ENCODE results near the gene F10. TPM values are rescaled to one million over a fixed set of nuclear protein-coding genes. Genes with fewer than 3 reads are reported as not detected.

Gene F10
- total RNA-seq, 1 donor from 2014 or later, result not detected

GRCh38 chr13:113155982-113156655 is 33.5 kb downstream of the F10 start:
- no peaks in the 10 kb centered on the region for H3K36me3 Mint-ChIP-seq (ENCODE audit: low read depth)

GRCh38 chr13:113157206-113157928 is 34.8 kb downstream of the F10 start:
- intact Hi-C loops (cut with micrococcal nuclease), result loop anchor here (10.0 kb wide), 1 partner anchor 213 kb away; no protein-coding TSS in a partner anchor
- no peak overlapping the region for H3K4me3 Mint-ChIP-seq
- ATAC-seq (ENCODE audit: low read depth) (no peak), DNase-seq (no peak)
- CTCF ChIA-PET, result interaction anchor here (0.6 kb wide), 1 partner anchor 40 kb away, joined by 3 read pairs; no protein-coding TSS in a partner anchor
- POLR2A ChIA-PET, result no interaction called here
- H3K27ac Mint-ChIP-seq, result no peak overlapping the region
- H3K4me1 Mint-ChIP-seq, result peaks cover 18% of the 10 kb centered on the region
- H3K9me3 Mint-ChIP-seq, result peaks cover 13% of the 10 kb centered on the region
- TF ChIP-seq CTCF (IDR thresholded peaks at IDR 0.05), result no peak
- peaks cover 4% of the 10 kb centered on the region for H3K27me3 Mint-ChIP-seq
- no peaks in the 10 kb centered on the region for H3K36me3 Mint-ChIP-seq (ENCODE audit: low read depth)

More at GRCh38 chr13:113155982-113156655, 33.5 kb downstream of the F10 start:
- Mint-ChIP-seq H3K27me3 (peaks cover 6% of the 10 kb centered on the region), H3K27ac (no peak overlapping the region), H3K4me3 (no peak overlapping the region), H3K4me1 (peaks cover 20% of the 10 kb centered on the region), H3K9me3 (peaks cover 13% of the 10 kb centered on the region)
- no peak for TF ChIP-seq CTCF (IDR thresholded peaks at IDR 0.05)
- ChIA-PET CTCF (no interaction called here), POLR2A (interaction anchor here (0.6 to 1.2 kb wide), 2 partner anchors 52 to 473 kb away, joined by 3 to 6 read pairs; partner anchors contain the start of gene PCID2)
- DNase-seq, result no peak
- intact Hi-C loops (cut with micrococcal nuclease), result loop anchor here (10.0 kb wide), 1 partner anchor 211 kb away; no protein-coding TSS in a partner anchor
- no peak for ATAC-seq (ENCODE audit: low read depth)

GRCh38 chr13:113157929-113158747 is 35.5 kb downstream of the F10 start, which contains the start of gene PROZ:
TSS of gene PROZ (plus strand) at chr13:113158648. CDS start at chr13:113158661, 13 bp downstream.
- ChIA-PET POLR2A (interaction anchor here (0.5 kb wide), 1 partner anchor 118 kb away, joined by 6 read pairs; no protein-coding TSS in a partner anchor), CTCF (interaction anchor here (0.6 kb wide), 1 partner anchor 41 kb away, joined by 3 read pairs; no protein-coding TSS in a partner anchor)
- TF ChIP-seq CTCF (IDR thresholded peaks at IDR 0.05), result no peak
- DNase-seq (no peak), ATAC-seq (ENCODE audit: low read depth) (no peak)
- intact Hi-C loops (cut with micrococcal nuclease), result loop anchor here (10.0 kb wide), 1 partner anchor 213 kb away; no protein-coding TSS in a partner anchor
- no peaks in the 10 kb centered on the region for H3K36me3 Mint-ChIP-seq (ENCODE audit: low read depth)
- H3K27ac Mint-ChIP-seq, result no peak within 1 kb of the TSS
- H3K4me1 Mint-ChIP-seq, result peaks cover 12% of the 10 kb centered on the region
- H3K27me3 Mint-ChIP-seq, result peaks cover 4% of the 10 kb centered on the region
- no peak within 1 kb of the TSS for H3K4me3 Mint-ChIP-seq
- peaks cover 13% of the 10 kb centered on the region for H3K9me3 Mint-ChIP-seq

GRCh38 chr13:113158946-113159345 is 36.3 kb downstream of the F10 start:
- H3K9me3 Mint-ChIP-seq, result peaks cover 13% of the 10 kb centered on the region
- H3K4me3 Mint-ChIP-seq, result no peak overlapping the region
- H3K36me3 Mint-ChIP-seq (ENCODE audit: low read depth), result no peaks in the 10 kb centered on the region
- TF ChIP-seq CTCF (IDR thresholded peaks at IDR 0.05), result no peak
- intact Hi-C loops (cut with micrococcal nuclease), result loop anchor here (10.0 kb wide), 1 partner anchor 214 kb away; no protein-coding TSS in a partner anchor
- DNase-seq (no peak), ATAC-seq (ENCODE audit: low read depth) (no peak)
- POLR2A ChIA-PET, result no interaction called here
- CTCF ChIA-PET, result no interaction called here
- H3K4me1 Mint-ChIP-seq, result peaks cover 6% of the 10 kb centered on the region
- peaks cover 4% of the 10 kb centered on the region for H3K27me3 Mint-ChIP-seq
- H3K27ac Mint-ChIP-seq, result no peak overlapping the region

Data from activated B cell treated with CpG ODN at 0.5 μM for 24 hours (primary cell).